HepG2 (cell line): ENCODE data around the gene SDR39U1. TPM values are rescaled to one million over a fixed set of nuclear protein-coding genes. Genes with fewer than 3 reads are reported as not detected.

Experiments
- ATF3 ChIP-seq: sonication (generic); formaldehyde crosslinking; IDR thresholded peaks from 2 replicates; pipeline ENCODE4 v1.4.0; 2020; ENCODE audit warnings: missing genetic modification reagents
- ATF7-NPFF ChIP-seq: sonication (generic); formaldehyde crosslinking; IDR thresholded peaks from 2 replicates; pipeline ENCODE4 v1.8.1; 2023; ENCODE audit warnings: mild to moderate bottlenecking, low read depth, missing genetic modification reagents, moderate library complexity
- CBX2 ChIP-seq, 2 experiments: fragments of 200-600 bp in 1 of 2; sonication (generic); formaldehyde crosslinking in 1 of 2; IDR thresholded peaks; 2 replicates each; pipeline versions ENCODE4 v1.7.0 to v1.8.1; 2018 to 2022; ENCODE audit warnings: low read depth in 2 of 2, low read length in 1 of 2, mild to moderate bottlenecking in 1 of 2, missing genetic modification reagents in 1 of 2
- CSRNP1 ChIP-seq: sonication (generic); formaldehyde crosslinking; IDR thresholded peaks from 2 replicates; pipeline ENCODE4 v1.8.1; 2023; ENCODE audit warnings: mild to moderate bottlenecking, missing genetic modification reagents
- DNMT1 ChIP-seq: sonication (generic); formaldehyde crosslinking; IDR thresholded peaks from 2 replicates; pipeline ENCODE4 v1.5.1; 2020; ENCODE audit warnings: mild to moderate bottlenecking, missing genetic modification reagents
- GABPA ChIP-seq, 2 experiments: IDR thresholded peaks; 2 replicates each; pipeline ENCODE4 v1.6.1; 2011 to 2016; ENCODE audit warnings: low read depth in 2 of 2, low read length in 1 of 2, missing biosample characterization in 1 of 2, missing genetic modification characterization in 1 of 2
- JUND ChIP-seq: sonication (generic); formaldehyde crosslinking; IDR thresholded peaks from 2 replicates; pipeline ENCODE4 v1.8.0; 2022; ENCODE audit warnings: mild to moderate bottlenecking, missing genetic modification reagents
- MAFG ChIP-seq: sonication (generic); formaldehyde crosslinking; IDR thresholded peaks from 2 replicates; pipeline ENCODE4 v1.5.1; 2020; ENCODE audit warnings: mild to moderate bottlenecking, missing genetic modification reagents
- MED13 ChIP-seq: sonication (generic); formaldehyde crosslinking; IDR thresholded peaks from 2 replicates; pipeline ENCODE4 v1.5.0; 2020; ENCODE audit warnings: missing genetic modification reagents
- MEIS1 ChIP-seq: sonication (generic); formaldehyde crosslinking; IDR thresholded peaks from 2 replicates; pipeline ENCODE4 v1.9.0; 2021; ENCODE audit warnings: mild to moderate bottlenecking, missing genetic modification reagents, moderate library complexity, borderline replicate concordance
- MZF1 ChIP-seq: sonication (generic); formaldehyde crosslinking; IDR thresholded peaks from 2 replicates; pipeline ENCODE4 v1.8.1; 2023; ENCODE audit warnings: mild to moderate bottlenecking, missing genetic modification reagents, borderline replicate concordance
- NR2F6 ChIP-seq, 2 experiments: IDR thresholded peaks; 2 replicates each; pipeline ENCODE4 v1.6.1; 2016; ENCODE audit warnings: antibody characterized with exemption in 1 of 2, mild to moderate bottlenecking in 1 of 2
- PHF20 ChIP-seq: sonication (generic); formaldehyde crosslinking; IDR thresholded peaks from 2 replicates; pipeline ENCODE4 v1.5.0; 2020; ENCODE audit warnings: mild to moderate bottlenecking, missing genetic modification reagents
- PHF5A ChIP-seq: IDR thresholded peaks from one replicate; pipeline ENCODE4 v1.6.1; 2018; ENCODE audit warnings: low read depth, missing genetic modification reagents; ENCODE audit not compliant: unreplicated experiment
- SRF ChIP-seq: IDR thresholded peaks from 2 replicates; pipeline ENCODE4 v1.6.1; 2011; ENCODE audit warnings: mild to moderate bottlenecking, low read depth, low read length, moderate library complexity
- TOPORS ChIP-seq: sonication (generic); formaldehyde crosslinking; IDR thresholded peaks from 2 replicates; pipeline ENCODE4 v1.8.0; 2023; ENCODE audit warnings: mild to moderate bottlenecking, missing genetic modification reagents
- ZBTB38 ChIP-seq: sonication (generic); formaldehyde crosslinking; IDR thresholded peaks from 2 replicates; pipeline ENCODE4 v1.5.1; 2020; ENCODE audit warnings: mild to moderate bottlenecking, missing genetic modification reagents
- ZKSCAN5 ChIP-seq: sonication (generic); formaldehyde crosslinking; IDR thresholded peaks from 2 replicates; pipeline ENCODE4 v1.5.1; 2020; ENCODE audit warnings: mild to moderate bottlenecking, missing genetic modification reagents
- ZNF292 ChIP-seq: sonication (generic); formaldehyde crosslinking; IDR thresholded peaks from 2 replicates; pipeline ENCODE4 v1.8.1; 2022; ENCODE audit warnings: mild to moderate bottlenecking, low read depth, missing genetic modification reagents, borderline replicate concordance
- ZNF335 ChIP-seq: sonication (generic); formaldehyde crosslinking; IDR thresholded peaks from 2 replicates; pipeline ENCODE4 v1.4.0; 2020; ENCODE audit warnings: missing genetic modification reagents
- ZNF33A ChIP-seq: sonication (generic); formaldehyde crosslinking; IDR thresholded peaks from 2 replicates; pipeline ENCODE4 v1.5.1; 2020; ENCODE audit warnings: missing genetic modification reagents, mild to moderate bottlenecking, moderate library complexity, borderline replicate concordance
- ZSCAN9 ChIP-seq: IDR thresholded peaks from 2 replicates; pipeline ENCODE4 v1.6.1; 2016; ENCODE audit warnings: borderline replicate concordance
- ZXDC ChIP-seq: sonication (generic); formaldehyde crosslinking; IDR thresholded peaks from 2 replicates; pipeline ENCODE4 v1.5.0; 2020; ENCODE audit warnings: mild to moderate bottlenecking, missing genetic modification reagents
- polyA plus RNA-seq, 8 experiments: library from polyadenylated mRNA; depleted of rRNA in 3 of 8; stranded (reverse) in 7 of 8; unstranded in 1 of 8; fragments of >200 nt; fragmentation: Illumina TruSeq in 4 of 8; extraction: Trizol in 4 of 8; gene quantifications; 2 replicates each; pipeline versions ENCODE4 v1.2.1 to v1.2.3, GENCODE V29; 2011 to 2016; ENCODE audit warnings: low read depth in 4 of 8, missing spikeins in 1 of 8, mixed read lengths in 1 of 8; ENCODE audit not compliant: insufficient read depth in 1 of 8
- total RNA-seq, 5 experiments: library from RNA; depleted of rRNA; stranded (reverse); fragments of >200 nt; fragmentation: Illumina TruSeq; extraction: Trizol; gene quantifications; 2 replicates each; pipeline ENCODE4 v1.2.3, GENCODE V29; 2016; ENCODE audit warnings: low read depth in 1 of 5
- TF ChIP-seq, protein P1 (sequence below): sonication (generic); formaldehyde crosslinking; IDR thresholded peaks from 2 replicates; pipeline ENCODE4 v1.5.1; 2020; ENCODE audit warnings: mild to moderate bottlenecking, moderate library complexity, missing genetic modification reagents

SDR39U1 gene
- total and polyA plus RNA-seq, 2 of the 13 experiments (the other 11 are each of a cell fraction or from before 2014, with no cell fraction given) = 34.4 to 129 TPM

GRCh38 chr14:24437020-24437735 is 5.4 kb downstream of the SDR39U1 start (continued):
- TF ChIP-seq DNMT1 (CRISPR knock-in tag) = 0 out of 2 replicates have a peak, but pooled peaks have one; percentile 68
- TF ChIP-seq ZKSCAN5 = no peak
- TF ChIP-seq SRF = no peak
- no peak for TF ChIP-seq GABPA (IDR thresholded peaks at IDR 0.05; ENCODE audit: low read depth, low read length)
- no peak for TF ChIP-seq GABPA (CRISPR knock-in tag; IDR thresholded peaks at IDR 0.05; ENCODE audit: low read depth)
- no peak for TF ChIP-seq MAFG (CRISPR knock-in tag)
- TF ChIP-seq ZBTB38 = no peak
- no peak for TF ChIP-seq NR2F6 (IDR thresholded peaks at IDR 0.05)
- TF ChIP-seq NR2F6 (CRISPR knock-in tag; IDR thresholded peaks at IDR 0.05) = no peak
- TF ChIP-seq, protein P1, sequence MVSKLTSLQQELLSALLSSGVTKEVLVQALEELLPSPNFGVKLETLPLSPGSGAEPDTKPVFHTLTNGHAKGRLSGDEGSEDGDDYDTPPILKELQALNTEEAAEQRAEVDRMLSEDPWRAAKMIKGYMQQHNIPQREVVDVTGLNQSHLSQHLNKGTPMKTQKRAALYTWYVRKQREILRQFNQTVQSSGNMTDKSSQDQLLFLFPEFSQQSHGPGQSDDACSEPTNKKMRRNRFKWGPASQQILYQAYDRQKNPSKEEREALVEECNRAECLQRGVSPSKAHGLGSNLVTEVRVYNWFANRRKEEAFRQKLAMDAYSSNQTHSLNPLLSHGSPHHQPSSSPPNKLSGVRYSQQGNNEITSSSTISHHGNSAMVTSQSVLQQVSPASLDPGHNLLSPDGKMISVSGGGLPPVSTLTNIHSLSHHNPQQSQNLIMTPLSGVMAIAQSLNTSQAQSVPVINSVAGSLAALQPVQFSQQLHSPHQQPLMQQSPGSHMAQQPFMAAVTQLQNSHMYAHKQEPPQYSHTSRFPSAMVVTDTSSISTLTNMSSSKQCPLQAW = peak; percentile 71
- TF ChIP-seq ATF7-NPFF (CRISPR knock-in tag) = peak; percentile 35; the same call in 1 of the 2 replicates
- TF ChIP-seq ATF3 (CRISPR knock-in tag) = no peak
- no peak; the same call in 1 of the 2 replicates for TF ChIP-seq CSRNP1 (CRISPR knock-in tag)
- TF ChIP-seq ZNF335 = no peak
- no peak for TF ChIP-seq MZF1 (CRISPR knock-in tag)
- TF ChIP-seq TOPORS (CRISPR knock-in tag) = no peak
- no peak for TF ChIP-seq CBX2 (IDR thresholded peaks at IDR 0.05; ENCODE audit: low read depth, low read length)
- TF ChIP-seq CBX2 (CRISPR knock-in tag; IDR thresholded peaks at IDR 0.05; ENCODE audit: low read depth) = no peak
- no peak for TF ChIP-seq MED13 (CRISPR knock-in tag)
- TF ChIP-seq MEIS1 (CRISPR knock-in tag) = no peak
- TF ChIP-seq ZXDC = no peak
- TF ChIP-seq ZNF292 (CRISPR knock-in tag) = no peak
- TF ChIP-seq PHF5A = no peak
- no peak for TF ChIP-seq ZSCAN9 (CRISPR knock-in tag)
- peak; percentile 14; the same call in 1 of the 2 replicates for TF ChIP-seq PHF20 (CRISPR knock-in tag)
- no peak for TF ChIP-seq JUND
- no peak for TF ChIP-seq ZNF33A (CRISPR knock-in tag)
